Measurements from ENCODE around the gene EDC4.

DNA sequence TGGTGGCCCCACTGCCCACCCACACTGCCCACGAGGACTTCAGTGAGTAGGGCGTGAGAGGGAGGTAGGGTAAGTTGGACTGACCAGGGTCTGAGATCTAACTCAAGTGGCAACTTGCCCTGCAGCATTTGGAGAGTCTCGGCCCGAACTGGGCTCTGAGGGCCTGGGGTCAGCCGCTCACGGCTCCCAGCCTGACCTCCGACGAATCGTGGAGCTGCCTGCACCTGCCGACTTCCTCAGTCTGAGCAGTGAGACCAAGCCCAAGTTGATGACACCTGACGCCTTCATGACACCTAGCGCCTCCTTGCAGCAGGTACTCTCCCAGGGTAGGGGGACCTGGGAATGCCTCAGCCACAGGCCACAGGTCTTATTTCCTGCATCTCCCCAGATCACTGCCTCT is 6.6 kb downstream of the EDC4 start:
- TF ChIP-seq, protein P1, sequence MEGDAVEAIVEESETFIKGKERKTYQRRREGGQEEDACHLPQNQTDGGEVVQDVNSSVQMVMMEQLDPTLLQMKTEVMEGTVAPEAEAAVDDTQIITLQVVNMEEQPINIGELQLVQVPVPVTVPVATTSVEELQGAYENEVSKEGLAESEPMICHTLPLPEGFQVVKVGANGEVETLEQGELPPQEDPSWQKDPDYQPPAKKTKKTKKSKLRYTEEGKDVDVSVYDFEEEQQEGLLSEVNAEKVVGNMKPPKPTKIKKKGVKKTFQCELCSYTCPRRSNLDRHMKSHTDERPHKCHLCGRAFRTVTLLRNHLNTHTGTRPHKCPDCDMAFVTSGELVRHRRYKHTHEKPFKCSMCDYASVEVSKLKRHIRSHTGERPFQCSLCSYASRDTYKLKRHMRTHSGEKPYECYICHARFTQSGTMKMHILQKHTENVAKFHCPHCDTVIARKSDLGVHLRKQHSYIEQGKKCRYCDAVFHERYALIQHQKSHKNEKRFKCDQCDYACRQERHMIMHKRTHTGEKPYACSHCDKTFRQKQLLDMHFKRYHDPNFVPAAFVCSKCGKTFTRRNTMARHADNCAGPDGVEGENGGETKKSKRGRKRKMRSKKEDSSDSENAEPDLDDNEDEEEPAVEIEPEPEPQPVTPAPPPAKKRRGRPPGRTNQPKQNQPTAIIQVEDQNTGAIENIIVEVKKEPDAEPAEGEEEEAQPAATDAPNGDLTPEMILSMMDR (conservative IDR thresholded peaks at IDR 0.05) = no peak
- TF ChIP-seq ZFX (IDR thresholded peaks at IDR 0.05) = no peak

Data from C4-2B (cell line).